Duodenal mucosa (tissue), 2 donors: ENCODE measurements around the gene HLA-DPA1.
"Not testable (repeated sequence)": the region's sequence is repeated elsewhere in the genome, so short reads cannot be mapped to it uniquely, and the experiment has no call there.

Experiments
- H3K27ac ChIP-seq: one replicate; pipeline ENCODE4 v1.7.0; 2013; ENCODE audit warnings: low read depth, low read length
- H3K27me3 ChIP-seq, 2 donors: one replicate each; pipeline ENCODE4 v1.7.0; 2013; ENCODE audit warnings: low read length in 2 of 2, control low read depth in 1 of 2; ENCODE audit not compliant: insufficient read depth in 2 of 2, control insufficient read depth in 1 of 2
- H3K36me3 ChIP-seq, 2 donors: one replicate each; pipeline ENCODE4 v1.7.0; 2013; ENCODE audit warnings: low read length in 2 of 2, control low read depth in 1 of 2; ENCODE audit not compliant: insufficient read depth in 2 of 2, control insufficient read depth in 1 of 2
- H3K4me1 ChIP-seq, 2 donors: one replicate each; pipeline ENCODE4 v1.7.0; 2013; ENCODE audit warnings: low read length in 2 of 2, control low read depth in 1 of 2; ENCODE audit not compliant: insufficient read depth in 2 of 2, control insufficient read depth in 1 of 2
- H3K4me3 ChIP-seq, 2 donors: one replicate each; pipeline ENCODE4 v1.7.0; 2013; ENCODE audit warnings: low read length in 2 of 2, low read depth in 1 of 2
- H3K9ac ChIP-seq, 2 donors: one replicate each; pipeline ENCODE4 v1.7.0; 2013; ENCODE audit warnings: low read length in 2 of 2, low read depth in 1 of 2
- H3K9me3 ChIP-seq, 2 donors: one replicate each; pipeline ENCODE4 v1.7.0; 2013; ENCODE audit warnings: low read length in 2 of 2, control low read depth in 1 of 2; ENCODE audit not compliant: control insufficient read depth in 1 of 2

The HLA-DPA1 gene

GRCh38 chr6:33108307-33108706 is 34.9 kb upstream of the HLA-DPA1 start:
- Histone ChIP-seq H3K9me3 (no peaks in the 10 kb centered on the region), H3K9ac (no peak overlapping the region), H3K4me1 (no peaks in the 10 kb centered on the region), H3K27ac (no peak overlapping the region), H3K4me3 (no peak overlapping the region), H3K36me3 (no peaks in the 10 kb centered on the region), H3K27me3 (peaks cover 8 to 10% of the 10 kb centered on the region in 2 donors)

GRCh38 chr6:33107641-33108040 is 34.2 kb upstream of the HLA-DPA1 start:
- Histone ChIP-seq H3K4me3 (no peak overlapping the region), H3K36me3 (no peaks in the 10 kb centered on the region), H3K27me3 (peaks cover 1 to 6% of the 10 kb centered on the region in 2 donors), H3K4me1 (no peaks in the 10 kb centered on the region), H3K9ac (no peak overlapping the region), H3K27ac (no peak overlapping the region), H3K9me3 (no peaks in the 10 kb centered on the region)

GRCh38 chr6:33105916-33106871 is 32.7 kb upstream of the HLA-DPA1 start:
- Histone ChIP-seq H3K27me3 (peaks cover 0 to 6% of the 10 kb centered on the region in 2 donors), H3K9me3 (peaks cover 0 to 5% of the 10 kb centered on the region in 2 donors), H3K36me3 (no peaks in the 10 kb centered on the region), H3K4me3 (no peak overlapping the region), H3K9ac (no peak overlapping the region), H3K27ac (no peak overlapping the region), H3K4me1 (no peaks in the 10 kb centered on the region)

- H3K4me1 ChIP-seq = no peaks in the 10 kb centered on the region
- H3K4me3 ChIP-seq = no peak overlapping the region
- H3K36me3 ChIP-seq = no peaks in the 10 kb centered on the region
- peaks cover 0 to 6% of the 10 kb centered on the region in 2 donors for H3K27me3 ChIP-seq
- peaks cover 0 to 13% of the 10 kb centered on the region in 2 donors for H3K9me3 ChIP-seq
- no peak overlapping the region for H3K27ac ChIP-seq
- H3K9ac ChIP-seq = no peak overlapping the region
Observed at GRCh38 chr6:33105386-33105785, 31.9 kb upstream of the HLA-DPA1 start.

GRCh38 chr6:33104887-33105286 is 31.4 kb upstream of the HLA-DPA1 start:
- Histone ChIP-seq H3K9me3 (peaks cover 0 to 18% of the 10 kb centered on the region in 2 donors), H3K9ac (no peak overlapping the region), H3K36me3 (no peaks in the 10 kb centered on the region), H3K27me3 (peaks cover 0 to 6% of the 10 kb centered on the region in 2 donors), H3K4me1 (no peaks in the 10 kb centered on the region), H3K4me3 (no peak overlapping the region), H3K27ac (no peak overlapping the region)

GRCh38 chr6:33103776-33104175 is 30.3 kb upstream of the HLA-DPA1 start:
- no peaks in the 10 kb centered on the region for H3K4me1 ChIP-seq
- H3K9ac ChIP-seq = no peak overlapping the region
- H3K27ac ChIP-seq = no peak overlapping the region
- peaks cover 0 to 20% of the 10 kb centered on the region in 2 donors for H3K9me3 ChIP-seq
- peaks cover 0 to 6% of the 10 kb centered on the region in 2 donors for H3K27me3 ChIP-seq
- H3K36me3 ChIP-seq = no peaks in the 10 kb centered on the region
- no peak overlapping the region for H3K4me3 ChIP-seq

- H3K4me1 ChIP-seq, H3K4me3 ChIP-seq, H3K36me3 ChIP-seq, H3K9ac ChIP-seq, H3K27ac ChIP-seq, H3K27me3 ChIP-seq: not testable (repeated sequence)
- H3K9me3 ChIP-seq = peaks cover 0 to 20% of the 10 kb centered on the region in 2 donors
Observed at GRCh38 chr6:33101121-33101737, 27.8 kb upstream of the HLA-DPA1 start.

GRCh38 chr6:33095681-33096080 is 22.2 kb upstream of the HLA-DPA1 start:
- Histone ChIP-seq H3K27ac (no peak overlapping the region), H3K9me3 (peaks cover 0 to 9% of the 10 kb centered on the region in 2 donors), H3K9ac (no peak overlapping the region), H3K27me3 (no peaks in the 10 kb centered on the region), H3K4me1 (no peaks in the 10 kb centered on the region), H3K4me3 (no peak overlapping the region), H3K36me3 (no peaks in the 10 kb centered on the region)

GRCh38 chr6:33093855-33094254 is 20.4 kb upstream of the HLA-DPA1 start:
- Histone ChIP-seq H3K27me3 (no peaks in the 10 kb centered on the region), H3K36me3 (no peaks in the 10 kb centered on the region), H3K4me1 (no peaks in the 10 kb centered on the region), H3K9ac (no peak overlapping the region), H3K27ac (no peak overlapping the region), H3K4me3 (no peak overlapping the region), H3K9me3 (no peaks in the 10 kb centered on the region)

- H3K9me3 ChIP-seq = no peaks in the 10 kb centered on the region
- H3K36me3 ChIP-seq = no peaks in the 10 kb centered on the region
- H3K27me3 ChIP-seq = no peaks in the 10 kb centered on the region
- H3K9ac ChIP-seq = no peak overlapping the region
- no peak overlapping the region for H3K4me3 ChIP-seq
- H3K4me1 ChIP-seq = no peaks in the 10 kb centered on the region
- no peak overlapping the region for H3K27ac ChIP-seq
Observed at GRCh38 chr6:33092385-33092784, 18.9 kb upstream of the HLA-DPA1 start.
